HG03575 (cell line): ENCODE results near the gene GRK7.
"Not testable (repeated sequence)": the region's sequence is repeated elsewhere in the genome, so short reads cannot be mapped to it uniquely, and the experiment has no call there.

Experiments
- ATAC-seq: cut with Tn5 transposase; IDR thresholded peaks from one replicate; pipeline ENCODE4 v1.9.1; 2021; ENCODE audit not compliant: unreplicated experiment, insufficient number of reproducible peaks, low FRiP score; ENCODE audit errors: extremely low read depth

The GRK7 gene

DNA sequence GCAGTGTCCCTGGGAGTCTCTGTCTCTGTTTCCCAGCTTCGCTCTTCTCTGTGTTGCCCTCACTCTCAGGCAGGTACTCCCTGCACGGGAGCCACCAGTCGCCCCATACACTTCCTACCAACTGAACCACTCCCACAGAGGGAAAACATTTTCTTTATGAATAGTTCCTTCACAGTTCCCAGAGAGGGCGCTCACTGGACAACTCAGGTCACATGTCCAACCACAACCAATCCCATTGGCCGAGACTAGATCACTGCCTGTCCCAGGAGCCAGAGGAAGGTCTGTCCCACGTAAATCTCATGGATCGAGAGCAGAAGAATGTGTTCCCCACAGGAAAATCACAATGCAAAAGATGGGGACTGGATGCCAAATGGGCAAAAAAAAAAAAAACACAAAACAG lies 26.1 kb downstream of the GRK7 start:
- no peak for ATAC-seq

DNA sequence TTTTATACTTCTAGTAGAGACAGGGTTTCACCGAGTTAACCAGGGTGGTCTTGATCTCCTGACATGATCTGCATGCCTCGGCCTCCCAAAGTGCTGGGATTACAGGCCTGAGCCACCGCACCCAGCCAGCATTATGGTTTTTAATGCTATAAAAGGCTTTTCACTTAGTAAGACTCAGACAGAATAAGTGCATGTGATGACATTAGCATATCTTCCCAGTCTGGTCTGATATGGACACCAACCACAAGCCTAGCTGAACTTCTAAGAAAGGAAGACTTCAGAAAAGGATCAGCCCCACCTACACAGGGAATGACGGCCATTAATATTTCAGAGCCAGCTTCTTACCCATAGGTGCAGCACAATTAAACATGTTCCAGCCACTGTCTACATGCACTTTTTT lies 27.0 kb downstream of the GRK7 start:
- ATAC-seq, result no peak

DNA sequence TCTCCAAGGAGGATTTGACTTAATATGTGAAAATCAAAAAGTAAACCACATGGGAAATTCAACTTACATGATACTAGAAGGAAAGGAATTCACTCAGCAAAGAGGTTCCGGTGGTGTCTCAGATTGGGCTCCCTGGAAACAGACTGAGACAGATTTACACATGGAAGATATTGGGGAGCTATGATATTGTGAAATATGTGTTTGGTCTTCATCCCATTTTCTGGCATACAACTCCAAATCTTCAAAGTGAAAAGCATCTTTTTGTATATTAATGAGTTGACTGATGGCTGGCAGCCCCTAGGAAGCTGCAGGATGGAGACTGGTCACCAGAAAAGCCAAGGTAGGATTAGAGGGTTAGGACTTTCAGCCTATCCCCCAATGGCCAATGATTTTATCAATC lies 29.3 kb downstream of the GRK7 start:
- no peak for ATAC-seq

DNA sequence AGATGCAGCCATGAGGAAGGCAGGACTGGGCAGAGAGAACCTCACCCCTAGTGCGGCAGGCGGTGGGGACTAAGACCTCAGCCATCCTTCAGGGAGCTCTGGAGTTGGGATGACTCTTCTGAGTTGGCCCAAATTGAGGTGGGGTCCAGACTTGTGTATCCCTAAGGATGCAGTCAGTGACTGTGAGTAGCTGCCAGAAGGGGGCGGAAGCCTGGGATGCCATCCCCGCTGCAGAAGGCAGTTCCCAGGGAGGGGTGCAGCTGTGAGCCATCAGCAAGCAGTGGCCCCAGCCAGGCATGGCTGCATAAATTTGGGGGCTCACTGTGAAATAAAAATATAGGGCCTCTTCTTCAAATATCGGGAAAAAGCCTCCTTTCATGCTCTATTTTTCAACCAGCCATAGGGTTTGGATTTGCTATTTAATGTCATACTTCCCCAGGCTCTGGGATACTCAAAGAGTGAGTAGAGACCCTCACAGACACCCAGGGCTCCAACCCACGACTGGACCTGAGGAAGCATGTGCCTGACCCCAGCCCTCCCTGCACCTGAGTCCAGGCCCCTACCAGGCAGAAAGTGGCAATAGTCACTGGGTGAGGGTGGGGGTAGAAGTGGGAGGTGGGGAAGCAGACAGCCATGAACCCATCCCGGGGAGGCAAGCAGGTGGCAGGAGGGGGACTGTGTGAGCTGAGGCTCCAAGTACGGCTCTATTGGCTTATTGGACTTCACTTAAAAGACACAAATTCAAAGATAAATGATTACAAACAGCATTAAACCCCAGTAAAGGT lies 30.5 kb downstream of the GRK7 start:
- no peak for ATAC-seq

DNA sequence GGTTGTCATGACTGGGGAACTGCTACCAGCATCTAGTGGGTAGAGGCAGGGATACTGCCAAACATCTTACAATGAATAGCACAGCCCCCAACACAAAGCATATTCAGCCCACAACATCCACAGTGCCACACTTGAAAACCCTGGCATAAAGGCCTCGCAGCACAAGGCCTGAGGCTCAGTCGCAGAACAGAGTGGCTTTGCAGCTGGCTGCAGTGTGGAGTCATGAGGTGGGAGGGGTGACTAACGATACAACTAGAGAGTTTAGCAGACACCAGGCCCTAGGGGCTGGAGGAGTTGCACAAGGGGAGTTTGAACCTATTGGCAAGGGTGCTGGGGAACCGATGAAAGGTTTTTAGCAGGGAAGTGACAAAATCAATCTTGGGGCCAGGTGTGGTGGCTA lies 32.1 kb downstream of the GRK7 start:
- no peak for ATAC-seq

DNA sequence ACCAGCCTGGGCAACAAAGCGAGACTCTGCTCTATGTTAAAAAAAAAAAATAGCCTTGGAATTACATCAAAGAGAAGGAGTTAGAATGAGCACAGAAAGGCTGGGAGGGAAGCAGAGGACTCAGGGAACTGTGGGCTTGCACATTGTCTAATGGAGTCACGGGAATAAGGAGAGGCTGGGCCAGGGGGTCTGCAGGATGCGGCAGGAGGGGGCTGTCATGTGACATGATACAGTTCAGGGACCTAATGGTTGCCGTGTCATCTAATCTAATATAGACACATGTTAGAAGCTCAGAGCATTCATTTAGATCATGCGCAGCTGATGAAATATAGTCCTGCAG lies 32.5 kb downstream of the GRK7 start:
- no peak for ATAC-seq

- peak; percentile 96 for ATAC-seq
Measured at GRCh38 chr3:141796081-141796888, 33.1 kb downstream of the GRK7 start.

- ATAC-seq, result no peak
Measured at GRCh38 chr3:141796889-141797781, 33.9 kb downstream of the GRK7 start.

GRCh38 chr3:141797819-141798447 lies 34.7 kb downstream of the GRK7 start:
- ATAC-seq, result no peak

DNA sequence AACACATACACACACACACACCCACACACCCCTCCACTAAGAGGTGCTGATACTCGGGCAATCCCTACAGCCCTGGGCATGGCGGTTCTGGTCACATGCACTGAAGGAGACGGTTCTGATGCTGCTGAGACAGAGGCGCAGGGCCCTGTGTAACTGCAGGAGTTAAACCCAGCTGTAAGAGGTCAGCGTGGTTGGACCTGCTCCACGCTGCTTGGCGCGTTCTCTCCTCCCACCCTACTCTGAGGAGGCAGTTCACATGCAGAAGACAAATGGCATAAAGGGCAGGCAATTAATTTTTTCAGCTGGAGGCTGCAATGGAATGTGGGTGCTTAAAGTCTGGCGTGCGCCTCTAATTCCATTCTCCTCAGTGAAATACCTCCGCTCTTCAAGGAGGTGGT lies 35.2 kb downstream of the GRK7 start:
- no peak for ATAC-seq

- no peak for ATAC-seq
Measured at GRCh38 chr3:141802316-141803077, 39.3 kb downstream of the GRK7 start.

- not testable (repeated sequence) for ATAC-seq
Measured at GRCh38 chr3:141803538-141803937, 40.3 kb downstream of the GRK7 start.

DNA sequence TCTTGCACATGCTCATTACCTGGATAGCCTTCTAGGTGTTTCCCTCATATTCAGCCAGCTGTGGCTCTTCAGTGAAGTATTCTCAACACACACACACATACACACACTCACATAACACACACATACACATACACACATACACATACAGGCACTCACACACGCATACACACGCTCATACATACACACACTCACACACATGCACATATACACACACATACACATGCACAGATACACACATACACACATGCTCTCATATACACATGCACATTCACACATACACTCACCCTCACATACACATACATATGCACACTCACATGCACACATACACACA lies 41.2 kb downstream of the GRK7 start:
- ATAC-seq, result no peak

- ATAC-seq, result no peak
Measured at GRCh38 chr3:141804778-141805639, 41.8 kb downstream of the GRK7 start.

DNA sequence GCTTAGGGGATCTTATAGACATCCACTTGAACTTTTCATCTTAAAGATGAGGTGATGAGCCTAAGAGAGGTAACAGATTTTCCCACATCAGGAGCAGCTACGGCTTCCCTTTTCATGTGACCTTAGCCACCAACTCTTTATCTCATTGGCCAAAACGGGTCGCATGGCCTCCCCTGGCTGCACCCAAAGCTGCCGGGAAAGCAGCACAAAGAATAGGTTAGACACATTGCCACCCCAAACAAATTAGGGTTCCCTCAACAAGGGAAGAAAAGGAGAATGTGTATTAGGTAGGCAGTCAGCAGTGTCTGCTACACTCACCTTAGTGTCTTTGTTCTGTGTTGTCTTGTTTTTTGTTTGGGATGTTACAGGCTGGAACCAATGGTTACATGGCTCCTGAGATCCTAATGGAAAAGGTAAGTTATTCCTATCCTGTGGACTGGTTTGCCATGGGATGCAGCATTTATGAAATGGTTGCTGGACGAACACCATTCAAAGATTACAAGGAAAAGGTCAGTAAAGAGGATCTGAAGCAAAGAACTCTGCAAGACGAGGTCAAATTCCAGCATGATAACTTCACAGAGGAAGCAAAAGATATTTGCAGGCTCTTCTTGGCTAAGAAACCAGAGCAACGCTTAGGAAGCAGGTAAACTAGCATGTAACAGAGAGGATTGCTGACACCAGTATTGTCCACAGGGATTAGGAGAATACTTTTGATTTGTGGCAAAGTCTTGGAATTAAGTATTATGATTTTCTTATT lies 44.2 kb downstream of the GRK7 start:
- ATAC-seq, result no peak

- no peak for ATAC-seq
Measured at GRCh38 chr3:141808586-141808985, 45.4 kb downstream of the GRK7 start.

DNA sequence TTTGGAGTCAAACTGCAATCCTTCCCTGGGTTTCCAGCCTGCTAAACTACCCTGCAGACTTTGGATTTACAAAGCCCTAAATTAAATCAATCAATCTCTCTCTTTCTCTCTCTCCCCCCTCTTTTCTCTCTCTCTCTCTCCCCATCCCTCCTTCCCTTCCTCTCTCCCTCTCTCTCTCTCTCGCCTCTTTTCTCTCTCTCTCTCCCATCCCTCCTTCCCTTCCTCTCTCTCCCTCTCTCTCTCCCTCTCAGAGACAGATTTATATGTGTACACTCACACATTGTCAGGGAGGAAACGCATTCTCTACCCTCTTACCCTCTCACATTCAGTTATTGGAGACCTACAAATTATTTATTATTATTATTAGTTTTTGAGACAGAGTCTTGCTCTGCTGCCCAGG lies 47.0 kb downstream of the GRK7 start:
- ATAC-seq, result no peak
